Lung (tissue), 12 donors: ENCODE measurements around the gene SYTL4. TPM values are rescaled to one million over a fixed set of nuclear protein-coding genes. Genes with fewer than 3 reads are reported as not detected.

ENCODE experiments used
- ATAC-seq: fragments of 200-7000 bp; cut with Tn5 transposase; one replicate; pipeline ENCODE4 v1.9.1; 2020; ENCODE audit warnings: moderate number of reproducible peaks; ENCODE audit not compliant: insufficient read depth, low FRiP score
- DNase-seq, 3 donors: peaks; one replicate each; pipeline ENCODE4 v3.0.0-alpha.2; 2013 to 2017
- H3K27ac ChIP-seq, 2 donors: one replicate each; pipeline ENCODE4 v1.5.1; 2013; ENCODE audit warnings: mild to moderate bottlenecking in 2 of 2, moderate library complexity in 2 of 2, control low read depth in 1 of 2, inconsistent platforms in 1 of 2, low read depth in 1 of 2, low read length in 1 of 2
- H3K27me3 ChIP-seq, 3 donors: one replicate each; pipeline ENCODE4 v1.5.1; 2013; ENCODE audit warnings: low read length in 2 of 3; ENCODE audit not compliant: control insufficient read depth in 3 of 3, insufficient read depth in 3 of 3
- H3K36me3 ChIP-seq, 4 donors: one replicate each; pipeline ENCODE4 v1.5.1; 2013; ENCODE audit warnings: low read length in 4 of 4, mild to moderate bottlenecking in 1 of 4, moderate library complexity in 1 of 4; ENCODE audit not compliant: control insufficient read depth in 4 of 4, insufficient read depth in 4 of 4
- H3K4me1 ChIP-seq, 5 donors: one replicate each; pipeline ENCODE4 v1.5.1; 2013; ENCODE audit warnings: low read length in 5 of 5, mild to moderate bottlenecking in 2 of 5, moderate library complexity in 1 of 5; ENCODE audit not compliant: control insufficient read depth in 5 of 5, insufficient read depth in 5 of 5
- H3K4me3 ChIP-seq: one replicate; pipeline ENCODE4 v1.5.1; 2013; ENCODE audit warnings: mild to moderate bottlenecking, control low read depth, moderate library complexity
- H3K9ac ChIP-seq, 2 donors: one replicate each; pipeline ENCODE4 v1.5.1; 2013; ENCODE audit warnings: low read length in 2 of 2, control low read depth in 1 of 2; ENCODE audit not compliant: insufficient read depth in 1 of 2
- H3K9me3 ChIP-seq, 4 donors: one replicate each; pipeline ENCODE4 v1.5.1; 2013; ENCODE audit warnings: low read length in 3 of 4, mild to moderate bottlenecking in 1 of 4, moderate library complexity in 1 of 4; ENCODE audit not compliant: control insufficient read depth in 4 of 4, insufficient read depth in 3 of 4
- WGBS, 2 donors: extraction: QIAGEN DNeasy Blood & Tissue Kit; methylation state at CpG; one replicate each; pipeline ENCODE4 v1.1.7; 2013; 5-methylcytosine and 5-hydroxymethylcytosine counted together
- polyA plus RNA-seq, 2 donors: library from polyadenylated mRNA; stranded (reverse); fragments of 200-250 nt; gene quantifications; one replicate each; pipeline ENCODE4 v1.2.1, GENCODE V29; 2013
- total RNA-seq, 2 donors: library from RNA; depleted of rRNA in 1 of 2; stranded (reverse); fragments of >200 nt in 1 of 2; gene quantifications; one replicate each; pipeline ENCODE4 v1.2.1, GENCODE V29; 2014 to 2021
- TF ChIP-seq, protein P1 (sequence below): IDR thresholded peaks from 2 replicates; pipeline ENCODE4 v1.5.1; 2012; ENCODE audit warnings: mild to moderate bottlenecking; ENCODE audit errors: control extremely low read depth, extremely low read depth
- donor health status: control.
- donor health status: control.
- donor health status: Bipolar disorder and iron deficiency.
- donor health status: healthy.
- donor health status: DM: yes; HTN: yes; CAD: no.

SYTL4 gene
- total and polyA plus RNA-seq, 4 donors, result 3.4 to 11.7 (median 4.7) TPM

DNA sequence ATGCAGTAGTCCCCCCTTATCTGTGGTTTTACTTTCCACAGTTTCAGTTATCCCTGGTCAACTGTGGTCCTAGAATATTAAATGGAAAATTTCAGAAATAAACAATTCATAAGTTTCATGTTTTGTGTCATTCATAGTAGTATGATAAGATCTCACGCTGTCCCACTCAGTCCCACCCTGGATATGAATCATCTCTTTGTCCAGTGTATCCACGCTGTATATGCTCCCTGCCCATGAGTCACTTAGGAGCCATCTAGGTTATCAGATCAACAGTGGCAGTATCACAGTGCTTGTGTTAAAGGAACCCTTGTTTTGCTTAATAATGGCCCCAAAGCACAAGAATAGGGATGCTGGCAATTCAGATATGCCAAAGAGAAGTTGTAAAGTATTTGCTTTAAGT is 16.2 kb upstream of the SYTL4 start:
- H3K4me3 ChIP-seq, result no peak overlapping the region
- H3K27me3 ChIP-seq, result peaks cover 1 to 36% (median 4%) of the 10 kb centered on the region in 3 donors
- peaks cover 0 to 2% (median 0%) of the 10 kb centered on the region in 4 donors for H3K9me3 ChIP-seq
- H3K4me1 ChIP-seq, result peaks cover 0 to 3% (median 0%) of the 10 kb centered on the region in 5 donors
- H3K27ac ChIP-seq, result no peak overlapping the region
- H3K36me3 ChIP-seq, result no peaks in the 10 kb centered on the region
- H3K9ac ChIP-seq, result no peak overlapping the region
- TF ChIP-seq, protein P1, sequence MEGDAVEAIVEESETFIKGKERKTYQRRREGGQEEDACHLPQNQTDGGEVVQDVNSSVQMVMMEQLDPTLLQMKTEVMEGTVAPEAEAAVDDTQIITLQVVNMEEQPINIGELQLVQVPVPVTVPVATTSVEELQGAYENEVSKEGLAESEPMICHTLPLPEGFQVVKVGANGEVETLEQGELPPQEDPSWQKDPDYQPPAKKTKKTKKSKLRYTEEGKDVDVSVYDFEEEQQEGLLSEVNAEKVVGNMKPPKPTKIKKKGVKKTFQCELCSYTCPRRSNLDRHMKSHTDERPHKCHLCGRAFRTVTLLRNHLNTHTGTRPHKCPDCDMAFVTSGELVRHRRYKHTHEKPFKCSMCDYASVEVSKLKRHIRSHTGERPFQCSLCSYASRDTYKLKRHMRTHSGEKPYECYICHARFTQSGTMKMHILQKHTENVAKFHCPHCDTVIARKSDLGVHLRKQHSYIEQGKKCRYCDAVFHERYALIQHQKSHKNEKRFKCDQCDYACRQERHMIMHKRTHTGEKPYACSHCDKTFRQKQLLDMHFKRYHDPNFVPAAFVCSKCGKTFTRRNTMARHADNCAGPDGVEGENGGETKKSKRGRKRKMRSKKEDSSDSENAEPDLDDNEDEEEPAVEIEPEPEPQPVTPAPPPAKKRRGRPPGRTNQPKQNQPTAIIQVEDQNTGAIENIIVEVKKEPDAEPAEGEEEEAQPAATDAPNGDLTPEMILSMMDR, result no peak
- 62 to 81% methylated on average over 2 of the region's 2 CpGs for WGBS, 2 donors
- no peak for ATAC-seq
- DNase-seq, result no peak

GRCh38 chrX:100747703-100748102 is 15.8 kb upstream of the SYTL4 start:
- no peak for DNase-seq
- ATAC-seq, result no peak
- H3K27me3 ChIP-seq, result peaks cover 3 to 33% (median 4%) of the 10 kb centered on the region in 3 donors
- H3K4me1 ChIP-seq, result peaks cover 0 to 3% (median 0%) of the 10 kb centered on the region in 5 donors
- H3K9me3 ChIP-seq, result peaks cover 0 to under 1% (median 0%) of the 10 kb centered on the region in 4 donors
- no peak overlapping the region for H3K9ac ChIP-seq
- TF ChIP-seq, protein P1, result no peak
- H3K4me3 ChIP-seq, result no peak overlapping the region
- H3K36me3 ChIP-seq, result no peaks in the 10 kb centered on the region
- H3K27ac ChIP-seq, result no peak overlapping the region
- 51 to 71% methylated on average over 2 of the region's 2 CpGs for WGBS, 2 donors

DNA sequence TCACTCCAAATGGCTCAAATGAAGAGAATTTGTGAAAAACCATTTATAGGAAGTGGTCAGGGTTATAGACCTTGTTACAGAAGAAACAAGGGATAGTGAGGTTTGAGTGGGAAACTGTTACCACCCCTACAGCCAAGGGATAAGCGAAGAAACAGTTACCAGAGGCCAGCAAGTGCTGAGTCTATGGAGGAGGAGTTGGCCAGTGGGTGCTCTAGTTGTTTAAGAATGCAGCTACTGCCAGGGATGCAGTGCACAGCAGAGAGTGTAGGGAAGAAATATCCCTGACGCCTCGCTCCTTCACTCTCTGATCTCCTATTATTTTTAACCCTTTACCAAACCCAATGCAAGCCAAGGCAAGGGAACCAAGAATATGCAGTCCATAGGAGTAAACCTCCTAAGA is 15.2 kb upstream of the SYTL4 start:
- no peak overlapping the region for H3K9ac ChIP-seq
- H3K27ac ChIP-seq, result no peak overlapping the region
- no peak overlapping the region for H3K4me3 ChIP-seq
- H3K27me3 ChIP-seq, result peaks cover 3 to 35% (median 6%) of the 10 kb centered on the region in 3 donors
- ATAC-seq (no peak), DNase-seq (no peak)
- no peaks in the 10 kb centered on the region for H3K9me3 ChIP-seq
- 43 to 46% methylated on average over 3 of the region's 3 CpGs for WGBS, 2 donors
- H3K36me3 ChIP-seq, result no peaks in the 10 kb centered on the region
- TF ChIP-seq, protein P1, result no peak
- peaks cover 0 to 3% (median 0%) of the 10 kb centered on the region in 5 donors for H3K4me1 ChIP-seq
